A549 (cell line): ENCODE measurements around the gene TRMT44. TPM values are rescaled to one million over a fixed set of nuclear protein-coding genes. Genes with fewer than 3 reads are reported as not detected.

Experiments
- ATAC-seq, 2 experiments: fragments of 200-7000 bp in 1 of 2; fragments of >200 bp in 1 of 2; cut with Nextera tagmentation in 1 of 2; cut with Tn5 transposase in 1 of 2; 3 replicates each; pipeline versions ENCODE4 v1.8.0 to v1.9.1; 2018 to 2020; ENCODE audit warnings: mild to moderate bottlenecking in 1 of 2, moderate library complexity in 1 of 2
- CTCF ChIA-PET: fragments of 300-600 bp; sonication (Branson Sonifier 250); formaldehyde crosslinking; extraction: SDS; loops from one replicate; lab custom pipeline; 2021; ENCODE audit warnings: antibody characterized with exemption, inconsistent platforms; lab: Yijun Ruan, JAX
- POLR2A ChIA-PET: fragments of 350-600 bp; formaldehyde crosslinking; extraction: SDS; loops from one replicate; lab custom pipeline; 2021; ENCODE audit warnings: antibody characterized with exemption, inconsistent platforms; lab: Yijun Ruan, JAX
- DNase-seq, 2 experiments: peaks; one replicate each; pipeline versions ENCODE4 v3.0.0 to v3.0.0-alpha.2; 2011 to 2016; ENCODE audit warnings: low read depth in 1 of 2, low spot score in 1 of 2
- FAIRE-seq: peaks from 2 replicates; lab custom pipeline; 2011; peaks lifted over from hg19 to GRCh38; lab: Jason Lieb, UNC
- H3K27ac ChIP-seq, 2 experiments: fragments of >200 bp; sonication (Bioruptor Twin); formaldehyde crosslinking; 3 replicates each; pipeline ENCODE4 v1.5.1; 2016 to 2017
- H3K4me1 ChIP-seq: fragments of >200 bp; sonication (Bioruptor Twin); formaldehyde crosslinking; 3 replicates; pipeline ENCODE4 v1.6.1; 2016
- H3K4me2 ChIP-seq: fragments of >200 bp; sonication (Bioruptor Twin); formaldehyde crosslinking; 3 replicates; pipeline ENCODE4 v1.6.1; 2016
- H3K4me3 ChIP-seq: fragments of >200 bp; sonication (Bioruptor Twin); formaldehyde crosslinking; 3 replicates; pipeline ENCODE4 v1.5.1; 2016
- H3K9me3 ChIP-seq: fragments of >200 bp; sonication (Bioruptor Twin); formaldehyde crosslinking; 3 replicates; pipeline ENCODE4 v1.6.1; 2016
- CBX2 ChIP-seq: fragments of 200-600 bp; sonication (generic); IDR thresholded peaks from 2 replicates; pipeline ENCODE4 v1.6.1; 2016; ENCODE audit warnings: low read depth, mild to moderate bottlenecking, borderline replicate concordance
- CBX8 ChIP-seq: fragments of 200-600 bp; sonication (generic); IDR thresholded peaks from 2 replicates; pipeline ENCODE4 v1.6.1; 2016
- CHD2 ChIP-seq: fragments of 150-350 bp; IDR thresholded peaks from 2 replicates; pipeline ENCODE4 v1.6.1; 2014; ENCODE audit warnings: low read length; ENCODE audit not compliant: partially characterized antibody
- EHMT2 ChIP-seq: fragments of 200-600 bp; sonication (generic); IDR thresholded peaks from 2 replicates; pipeline ENCODE4 v1.6.1; 2016; ENCODE audit warnings: antibody characterized with exemption, low read depth, mild to moderate bottlenecking, moderate library complexity
- FOSB ChIP-seq: fragments of 250-450 bp; sonication (Bioruptor Pico); IDR thresholded peaks from 2 replicates; pipeline ENCODE4 v1.5.0; 2020; ENCODE audit warnings: mild to moderate bottlenecking, moderate library complexity
- HDAC2 ChIP-seq: fragments of 200-600 bp; sonication (generic); IDR thresholded peaks from 2 replicates; pipeline ENCODE4 v1.6.1; 2016
- HOXB13 ChIP-seq: fragments of 250-450 bp; sonication (Bioruptor Pico); IDR thresholded peaks from 2 replicates; pipeline ENCODE4 v1.5.0; 2020; ENCODE audit warnings: low read depth, mild to moderate bottlenecking, moderate library complexity
- HOXB5 ChIP-seq: fragments of 250-450 bp; sonication (Bioruptor Pico); IDR thresholded peaks from 2 replicates; pipeline ENCODE4 v1.5.0; 2020; ENCODE audit warnings: mild to moderate bottlenecking, moderate library complexity
- JUN ChIP-seq, 2 experiments: fragments of >200 bp; sonication (Bioruptor Twin); formaldehyde crosslinking; IDR thresholded peaks; 2 replicates in 1 of 2; 3 replicates in 1 of 2; pipeline ENCODE4 v1.6.1; 2016 to 2017
- KDM5A ChIP-seq: fragments of 200-600 bp; sonication (generic); IDR thresholded peaks from 2 replicates; pipeline ENCODE4 v1.6.1; 2016; ENCODE audit warnings: antibody characterized with exemption, mild to moderate bottlenecking
- NFE2L2 ChIP-seq: fragments of 150-350 bp; conservative IDR thresholded peaks from 2 replicates; pipeline ENCODE4 v1.6.1; 2014; ENCODE audit warnings: low read length
- NPAS2 ChIP-seq: fragments of 250-450 bp; sonication (Bioruptor Pico); IDR thresholded peaks from 2 replicates; pipeline ENCODE4 v1.8.0; 2022; ENCODE audit warnings: mild to moderate bottlenecking, moderate library complexity, borderline replicate concordance
- POLR2A ChIP-seq: IDR thresholded peaks from 2 replicates; pipeline ENCODE4 v1.6.1; 2012; ENCODE audit warnings: mild to moderate bottlenecking, low read length
- POLR2AphosphoS2 ChIP-seq: conservative IDR thresholded peaks from 2 replicates; pipeline ENCODE4 v1.6.1; 2012; ENCODE audit warnings: low read length, improper control_type of control experiment, inconsistent platforms
- RNF2 ChIP-seq: fragments of 200-600 bp; sonication (generic); IDR thresholded peaks from 2 replicates; pipeline ENCODE4 v1.6.1; 2016; ENCODE audit warnings: low read depth, mild to moderate bottlenecking, antibody characterized with exemption, moderate library complexity, borderline replicate concordance
- SMC3 ChIP-seq: fragments of >200 bp; sonication (Bioruptor Twin); formaldehyde crosslinking; IDR thresholded peaks from 3 replicates; pipeline ENCODE4 v1.6.1; 2018; ENCODE audit warnings: inconsistent platforms
- TFCP2L1 ChIP-seq: fragments of 250-450 bp; sonication (Bioruptor Pico); IDR thresholded peaks from 2 replicates; pipeline ENCODE4 v1.5.0; 2021; ENCODE audit warnings: mild to moderate bottlenecking
- TP53 ChIP-seq: fragments of 250-450 bp; sonication (Bioruptor Pico); IDR thresholded peaks from 2 replicates; pipeline ENCODE4 v1.5.0; 2021; ENCODE audit warnings: mild to moderate bottlenecking, moderate library complexity
- ZC3H11A ChIP-seq: fragments of 450-650 bp; IDR thresholded peaks from 2 replicates; pipeline ENCODE4 v1.6.1; 2014; ENCODE audit warnings: antibody characterized with exemption, mild to moderate bottlenecking
- ZFP36 ChIP-seq: fragments of 450-650 bp; IDR thresholded peaks from 2 replicates; pipeline ENCODE4 v1.6.1; 2014; ENCODE audit warnings: borderline replicate concordance; ENCODE audit not compliant: partially characterized antibody
- WGBS: methylation state at CpG from one replicate; pipeline ENCODE4 v1.1.6; 2017; ENCODE audit errors: missing lambda C conversion rate; 5-methylcytosine and 5-hydroxymethylcytosine counted together
- polyA plus RNA-seq, 4 experiments: library from polyadenylated mRNA; depleted of rRNA in 3 of 4; stranded (reverse); fragments of >200 nt; fragmentation: RNase III in 1 of 4; extraction: RNeasy Plus Mini Kit Qiagen cat#74134 plus additional on column Dnase treatment in 1 of 4; gene quantifications; 2 replicates in 3 of 4; 3 replicates in 1 of 4; pipeline ENCODE4 v1.2.3, GENCODE V29; 2011 to 2017
- TF ChIP-seq, protein P1 (sequence below): fragments of 250-450 bp; sonication (Bioruptor Pico); IDR thresholded peaks from 2 replicates; pipeline ENCODE4 v1.5.0; 2021; ENCODE audit warnings: mild to moderate bottlenecking, moderate library complexity, borderline replicate concordance
- TF ChIP-seq, protein P2 (sequence below): IDR thresholded peaks from 2 replicates; pipeline ENCODE4 v1.6.1; 2012
- TF ChIP-seq, protein P3 (sequence below): IDR thresholded peaks from 2 replicates; pipeline ENCODE4 v1.6.1; 2012; ENCODE audit warnings: low read depth, borderline replicate concordance
- TF ChIP-seq, protein P4 (sequence below): fragments of >200 bp; sonication (Bioruptor Twin); formaldehyde crosslinking; IDR thresholded peaks from 3 replicates; pipeline ENCODE4 v1.6.1; 2016

Gene TRMT44
- polyA plus RNA-seq, 2 of the 4 experiments (the other 2 are of a cell fraction) = 5.0 to 7.0 TPM

DNA sequence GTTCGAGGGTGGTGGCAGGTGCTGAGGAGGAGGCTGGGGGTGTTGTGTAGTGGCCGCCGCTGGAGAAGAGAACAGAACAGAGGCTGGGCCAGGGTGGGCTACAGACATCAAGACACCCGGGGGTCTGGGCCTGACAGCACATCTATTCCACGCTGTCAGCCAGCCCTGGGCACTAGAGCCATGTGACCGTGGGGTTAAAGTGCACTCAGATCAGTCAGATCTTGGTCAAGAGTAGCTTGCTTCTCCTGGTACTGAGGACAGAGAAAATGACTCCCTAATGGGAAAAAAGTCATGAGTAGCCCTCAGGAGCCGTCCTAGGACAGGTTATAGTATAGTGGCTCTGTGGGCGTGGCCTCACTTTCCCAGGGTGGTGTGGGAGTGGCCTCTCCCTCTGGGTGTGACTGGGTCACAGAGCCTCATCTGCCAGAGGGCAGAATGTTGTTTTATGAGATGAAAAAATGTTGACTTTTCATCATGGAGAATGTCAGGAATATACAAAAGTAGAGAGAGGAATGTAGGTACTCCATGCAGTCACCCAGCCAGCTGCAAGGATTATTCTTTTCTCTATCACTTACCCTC is 19.4 kb downstream of the TRMT44 start:
- ChIA-PET CTCF (interaction anchor here (0.7 to 4.9 kb wide), 2 partner anchors 9 to 11 kb away, joined by 3 to 29 read pairs; no protein-coding TSS in a partner anchor), POLR2A (no interaction called here)
- DNase-seq (peak in 1 of 2 experiments; percentile 20), ATAC-seq (peak; percentile 34 to 75; a peak in 4 of 6 replicates), FAIRE-seq (no peak)
- no peak overlapping the region for H3K4me3 ChIP-seq
- H3K4me1 ChIP-seq = 0 out of 3 replicates have a peak, but pooled peaks cover 3% of the 10 kb centered on the region
- no peaks in the 10 kb centered on the region for H3K9me3 ChIP-seq
- 61% methylated on average over 7 of the region's 8 CpGs for WGBS
- H3K4me2 ChIP-seq = no peak overlapping the region
- no peak overlapping the region for H3K27ac ChIP-seq
- TF ChIP-seq SMC3 (no peak), NFE2L2 (no peak), CBX2 (no peak), ZFP36 (no peak), EHMT2 (no peak), POLR2AphosphoS2 (no peak), HOXB5 (CRISPR knock-in tag) (no peak), CHD2 (no peak), HOXB13 (CRISPR knock-in tag) (no peak), POLR2A (no peak), JUN (IDR thresholded peaks at IDR 0.05) (no peak), HDAC2 (no peak), FOSB (CRISPR knock-in tag) (no peak)
- TF ChIP-seq, protein P1, sequence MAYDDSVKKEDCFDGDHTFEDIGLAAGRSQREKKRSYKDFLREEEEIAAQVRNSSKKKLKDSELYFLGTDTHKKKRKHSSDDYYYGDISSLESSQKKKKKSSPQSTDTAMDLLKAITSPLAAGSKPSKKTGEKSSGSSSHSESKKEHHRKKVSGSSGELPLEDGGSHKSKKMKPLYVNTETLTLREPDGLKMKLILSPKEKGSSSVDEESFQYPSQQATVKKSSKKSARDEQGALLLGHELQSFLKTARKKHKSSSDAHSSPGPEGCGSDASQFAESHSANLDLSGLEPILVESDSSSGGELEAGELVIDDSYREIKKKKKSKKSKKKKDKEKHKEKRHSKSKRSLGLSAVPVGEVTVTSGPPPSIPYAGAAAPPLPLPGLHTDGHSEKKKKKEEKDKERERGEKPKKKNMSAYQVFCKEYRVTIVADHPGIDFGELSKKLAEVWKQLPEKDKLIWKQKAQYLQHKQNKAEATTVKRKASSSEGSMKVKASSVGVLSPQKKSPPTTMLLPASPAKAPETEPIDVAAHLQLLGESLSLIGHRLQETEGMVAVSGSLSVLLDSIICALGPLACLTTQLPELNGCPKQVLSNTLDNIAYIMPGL (CRISPR knock-in tag) = no peak
- TF ChIP-seq, protein P2, sequence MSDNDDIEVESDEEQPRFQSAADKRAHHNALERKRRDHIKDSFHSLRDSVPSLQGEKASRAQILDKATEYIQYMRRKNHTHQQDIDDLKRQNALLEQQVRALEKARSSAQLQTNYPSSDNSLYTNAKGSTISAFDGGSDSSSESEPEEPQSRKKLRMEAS = no peak
- TF ChIP-seq, protein P3, sequence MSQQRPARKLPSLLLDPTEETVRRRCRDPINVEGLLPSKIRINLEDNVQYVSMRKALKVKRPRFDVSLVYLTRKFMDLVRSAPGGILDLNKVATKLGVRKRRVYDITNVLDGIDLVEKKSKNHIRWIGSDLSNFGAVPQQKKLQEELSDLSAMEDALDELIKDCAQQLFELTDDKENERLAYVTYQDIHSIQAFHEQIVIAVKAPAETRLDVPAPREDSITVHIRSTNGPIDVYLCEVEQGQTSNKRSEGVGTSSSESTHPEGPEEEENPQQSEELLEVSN = no peak
- TF ChIP-seq, protein P4, sequence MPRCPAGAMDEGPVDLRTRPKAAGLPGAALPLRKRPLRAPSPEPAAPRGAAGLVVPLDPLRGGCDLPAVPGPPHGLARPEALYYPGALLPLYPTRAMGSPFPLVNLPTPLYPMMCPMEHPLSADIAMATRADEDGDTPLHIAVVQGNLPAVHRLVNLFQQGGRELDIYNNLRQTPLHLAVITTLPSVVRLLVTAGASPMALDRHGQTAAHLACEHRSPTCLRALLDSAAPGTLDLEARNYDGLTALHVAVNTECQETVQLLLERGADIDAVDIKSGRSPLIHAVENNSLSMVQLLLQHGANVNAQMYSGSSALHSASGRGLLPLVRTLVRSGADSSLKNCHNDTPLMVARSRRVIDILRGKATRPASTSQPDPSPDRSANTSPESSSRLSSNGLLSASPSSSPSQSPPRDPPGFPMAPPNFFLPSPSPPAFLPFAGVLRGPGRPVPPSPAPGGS = no peak

DNA sequence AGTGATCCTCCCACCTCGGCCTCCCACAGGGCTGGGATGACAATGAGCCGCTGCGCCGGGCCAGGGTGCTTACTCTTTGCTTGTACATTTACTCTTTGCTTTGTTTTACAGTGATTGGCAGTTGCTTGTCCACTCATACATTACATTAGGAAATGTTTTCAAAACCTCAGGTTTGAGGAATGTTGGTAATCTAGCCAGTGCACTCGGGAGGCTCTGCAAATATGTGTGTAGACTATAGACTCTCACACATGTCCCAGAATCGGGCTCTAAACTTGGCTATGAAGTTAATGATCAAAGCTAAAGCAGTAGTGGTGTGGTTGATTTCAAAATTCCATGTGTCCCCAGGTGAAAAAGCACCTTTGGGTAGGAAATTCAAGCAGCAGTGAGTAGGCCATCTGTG is 20.5 kb downstream of the TRMT44 start:
- Histone ChIP-seq H3K4me3 (no peak overlapping the region), H3K9me3 (no peaks in the 10 kb centered on the region), H3K4me1 (0 out of 3 replicates have a peak, but pooled peaks cover 3% of the 10 kb centered on the region), H3K27ac (no peak overlapping the region), H3K4me2 (no peak overlapping the region)
- FAIRE-seq (no peak), ATAC-seq (no peak), DNase-seq (no peak)
- WGBS = 100% methylated on average over 4 of the region's 6 CpGs
- ChIA-PET POLR2A (no interaction called here), CTCF (interaction anchor here (1.0 kb wide), 1 partner anchor 124 kb away, joined by 3 read pairs; no protein-coding TSS in a partner anchor)
- TF ChIP-seq RNF2 (no peak), KDM5A (no peak), TFCP2L1 (CRISPR knock-in tag) (no peak), TP53 (CRISPR knock-in tag) (no peak), NPAS2 (CRISPR knock-in tag) (no peak), CBX8 (no peak), ZC3H11A (no peak)
